Glomerular endothelial cell (primary cell): ENCODE measurements around the gene TNFAIP6. TPM values are rescaled to one million over a fixed set of nuclear protein-coding genes. Genes with fewer than 3 reads are reported as not detected.
"Not testable (repeated sequence)": the region's sequence is repeated elsewhere in the genome, so short reads cannot be mapped to it uniquely, and the experiment has no call there.

Experiments used
- DNase-seq: peaks from one replicate; pipeline ENCODE4 v3.0.0-alpha.2; 2011; ENCODE audit warnings: low read depth, low spot score; ENCODE audit errors: extremely low read depth
- total RNA-seq: library from RNA; depleted of rRNA; stranded (reverse); fragments of >200 nt; gene quantifications from 2 replicates; pipeline ENCODE4 v1.2.3, GENCODE V29; 2015

TNFAIP6 gene
- total RNA-seq = 0.82 TPM in 1 of 2 replicates, not detected in the other

DNA sequence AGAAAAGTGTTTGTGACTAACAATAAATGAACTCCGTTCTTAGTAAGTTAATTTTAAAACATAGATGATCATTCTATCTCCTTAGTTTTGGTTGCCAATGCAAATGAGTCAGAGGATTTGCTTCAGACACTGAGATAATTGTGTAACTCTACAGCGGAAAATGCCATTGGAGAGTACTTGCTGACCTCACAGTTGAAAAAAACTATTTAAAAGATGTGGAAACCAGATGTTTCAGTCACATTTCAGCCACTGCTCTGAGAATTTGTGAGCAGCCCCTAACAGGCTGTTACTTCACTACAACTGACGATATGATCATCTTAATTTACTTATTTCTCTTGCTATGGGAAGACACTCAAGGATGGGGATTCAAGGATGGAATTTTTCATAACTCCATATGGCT, at the start of gene TNFAIP6:
Gene TNFAIP6, plus strand, starts transcription at position 234 of the 400 bp plus-strand sequence. Its CDS starts 75 bp downstream, at position 309.
- DNase-seq = no peak

DNA sequence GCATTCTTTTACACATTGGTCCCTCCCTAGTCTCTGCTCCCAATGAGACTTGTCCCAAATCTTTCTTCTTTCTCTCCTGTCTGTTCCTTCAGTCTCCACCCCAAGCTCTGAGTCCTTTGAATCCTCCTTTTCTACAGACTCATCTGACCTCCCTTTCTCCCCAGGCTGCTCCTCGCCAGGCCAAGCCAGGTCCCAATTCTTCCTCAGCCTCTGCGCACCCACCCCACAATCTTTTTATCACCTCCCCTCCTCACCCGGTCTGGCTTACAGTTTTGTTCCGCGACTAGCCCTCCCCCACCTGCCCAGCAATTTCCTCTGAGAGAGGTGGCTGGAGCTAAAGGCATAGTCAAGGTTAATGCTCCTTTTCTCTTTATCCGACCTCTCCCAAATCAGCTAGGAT, 47.1 kb upstream of the TNFAIP6 start:
- not testable (repeated sequence) for DNase-seq

GRCh38 chr2:151312440-151312839, 45.0 kb upstream of the TNFAIP6 start:
- DNase-seq = not testable (repeated sequence)

DNA sequence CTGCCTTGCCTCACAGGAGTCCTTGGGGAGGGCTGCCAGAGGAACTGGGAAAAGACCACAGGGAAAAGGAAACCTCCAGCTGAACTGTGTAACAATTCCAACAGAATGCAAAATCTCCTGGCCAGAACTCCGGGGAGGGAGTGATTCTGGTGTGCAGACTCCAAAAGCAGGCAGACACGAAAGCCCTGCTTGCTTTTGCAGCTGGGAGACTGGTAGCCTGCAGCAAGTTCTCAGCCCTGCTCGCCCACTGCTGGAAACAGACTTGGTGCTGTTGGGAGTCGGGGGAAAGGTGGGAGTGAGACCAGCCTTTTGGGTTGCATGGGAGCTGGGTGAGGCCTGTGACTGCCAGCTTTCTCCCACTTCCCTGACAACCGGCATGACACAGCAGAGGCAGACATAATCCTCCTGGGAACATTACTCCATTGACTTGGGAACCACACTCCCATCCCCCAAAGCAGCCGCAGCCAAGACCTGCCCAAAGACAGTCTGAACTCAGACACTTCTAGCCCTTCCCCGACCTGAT, 42.0 kb upstream of the TNFAIP6 start:
- no peak for DNase-seq

GRCh38 chr2:151325581-151326095, 31.8 kb upstream of the TNFAIP6 start:
- no peak for DNase-seq

- DNase-seq = no peak
Observed at GRCh38 chr2:151326554-151326953, 30.8 kb upstream of the TNFAIP6 start.

DNA sequence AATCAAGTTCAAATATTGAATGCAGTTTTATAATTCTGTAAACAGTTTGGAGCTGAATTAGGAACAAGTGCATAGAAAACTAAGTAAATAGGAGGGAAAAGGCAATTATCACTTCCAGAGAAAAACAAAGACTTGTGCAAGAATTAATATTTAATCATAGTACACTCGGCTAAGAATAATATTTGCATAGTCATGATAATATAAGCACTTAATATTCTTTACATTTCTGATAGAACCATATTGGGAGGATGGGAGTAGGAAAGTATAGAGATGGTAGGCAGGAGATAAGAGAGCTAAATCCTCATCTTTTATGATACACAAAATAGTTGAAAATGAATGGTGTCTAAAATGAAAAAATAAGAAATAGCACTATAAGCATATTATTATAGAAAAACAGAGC, 27.4 kb upstream of the TNFAIP6 start:
- DNase-seq = no peak

- no peak for DNase-seq
Observed at GRCh38 chr2:151333083-151333482, 24.3 kb upstream of the TNFAIP6 start.

DNA sequence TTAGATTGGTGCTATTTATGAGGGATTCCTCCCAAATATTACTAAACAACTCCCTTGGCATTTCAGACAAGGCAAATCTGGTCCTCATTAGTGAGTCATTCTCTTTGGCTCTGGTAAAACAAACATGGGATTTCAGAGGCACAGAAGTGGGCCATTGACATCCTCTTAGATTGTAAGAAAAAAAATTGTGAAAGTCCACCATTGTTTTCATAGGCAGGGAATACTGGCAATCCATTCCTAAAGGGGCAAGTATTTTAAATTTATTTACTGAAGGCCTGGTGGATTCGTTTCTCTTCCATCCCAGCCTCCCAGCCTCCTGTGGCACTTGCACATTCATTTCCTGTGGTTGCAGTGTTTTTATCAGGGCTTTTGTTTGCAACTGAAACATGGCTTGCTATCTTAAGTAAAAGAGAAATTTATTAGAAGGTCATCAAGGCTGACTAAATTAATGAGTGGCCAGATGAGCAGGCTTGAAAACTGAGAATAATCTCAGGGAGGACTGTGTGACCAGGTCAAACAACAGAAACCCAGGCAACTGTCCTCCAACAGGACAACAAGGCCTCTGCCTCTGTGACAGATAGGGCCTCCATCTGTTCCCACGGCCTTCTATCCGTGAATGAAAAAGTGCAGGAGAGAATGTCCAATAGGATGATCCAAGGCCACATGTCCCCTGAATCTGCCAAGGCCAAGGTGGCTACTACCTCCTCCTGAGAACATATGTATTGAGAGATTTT, 23.1 kb upstream of the TNFAIP6 start:
- peak; percentile 34 for DNase-seq

DNA sequence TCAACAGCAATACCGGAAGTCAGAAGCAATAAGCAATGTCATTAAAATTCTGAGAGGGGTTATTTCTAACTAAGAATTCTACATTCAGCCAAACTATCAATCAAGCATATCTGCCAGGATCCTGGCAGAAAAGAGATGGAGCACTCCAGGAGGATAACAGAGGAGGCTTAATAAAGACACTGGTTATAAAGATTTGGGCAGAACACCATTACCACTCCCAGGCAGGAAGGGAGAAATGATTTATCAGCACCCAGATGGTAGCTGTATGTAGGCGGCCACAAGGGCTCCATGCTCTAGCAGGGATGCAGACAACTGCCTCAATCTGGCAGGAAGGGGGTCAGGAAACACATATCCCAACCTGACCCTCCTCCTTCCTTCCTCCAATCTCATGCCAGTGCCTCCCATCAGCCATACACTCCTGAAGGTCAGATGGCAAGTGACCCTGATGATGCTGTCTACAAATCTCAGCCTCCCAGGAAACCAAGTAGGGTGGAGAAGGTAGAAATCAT, 20.5 kb upstream of the TNFAIP6 start:
- DNase-seq = no peak

- DNase-seq = no peak
Observed at GRCh38 chr2:151337643-151338042, 19.7 kb upstream of the TNFAIP6 start.

GRCh38 chr2:151338115-151338514, 19.3 kb upstream of the TNFAIP6 start:
- no peak for DNase-seq

GRCh38 chr2:151343073-151343472, 14.3 kb upstream of the TNFAIP6 start:
- DNase-seq = no peak

DNA sequence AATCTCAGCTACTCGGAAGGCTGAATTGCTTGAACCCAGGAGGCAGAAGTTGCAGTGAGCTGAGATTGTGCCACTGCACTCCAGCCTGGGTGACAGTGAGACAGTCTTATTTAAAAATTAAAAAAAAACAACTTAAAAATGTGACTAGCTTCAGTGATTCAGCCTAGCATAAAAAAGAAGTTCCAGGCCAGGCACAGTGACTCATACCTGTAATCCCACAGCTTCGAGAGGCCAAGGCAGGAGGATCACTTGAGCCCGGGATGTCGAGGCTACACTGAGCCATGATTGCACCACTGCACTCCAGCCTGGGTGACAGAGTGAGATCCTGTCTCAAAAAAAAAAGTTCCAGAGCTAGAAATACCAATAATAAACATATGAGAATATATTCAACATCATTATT, 13.2 kb upstream of the TNFAIP6 start:
- DNase-seq = not testable (repeated sequence)

DNA sequence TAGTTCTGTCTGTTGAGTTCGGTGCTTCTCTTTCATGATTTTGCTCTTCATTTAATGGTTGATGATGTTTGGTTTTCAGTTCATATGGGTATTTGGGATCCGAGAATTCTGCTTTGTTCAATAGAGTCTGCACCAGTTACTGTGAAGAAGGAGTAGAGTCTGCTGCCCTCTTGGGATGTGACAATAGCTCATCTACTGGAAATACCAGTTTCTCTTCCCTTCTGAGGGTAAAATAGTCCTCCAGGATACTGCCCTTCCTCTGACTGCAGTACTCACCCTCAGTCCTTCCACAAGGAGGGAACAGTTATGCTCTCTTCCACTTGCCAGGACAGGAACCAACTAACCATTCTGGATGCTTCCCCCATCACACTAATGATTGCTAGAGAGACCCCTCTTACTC, 12.5 kb upstream of the TNFAIP6 start:
- DNase-seq = no peak

DNA sequence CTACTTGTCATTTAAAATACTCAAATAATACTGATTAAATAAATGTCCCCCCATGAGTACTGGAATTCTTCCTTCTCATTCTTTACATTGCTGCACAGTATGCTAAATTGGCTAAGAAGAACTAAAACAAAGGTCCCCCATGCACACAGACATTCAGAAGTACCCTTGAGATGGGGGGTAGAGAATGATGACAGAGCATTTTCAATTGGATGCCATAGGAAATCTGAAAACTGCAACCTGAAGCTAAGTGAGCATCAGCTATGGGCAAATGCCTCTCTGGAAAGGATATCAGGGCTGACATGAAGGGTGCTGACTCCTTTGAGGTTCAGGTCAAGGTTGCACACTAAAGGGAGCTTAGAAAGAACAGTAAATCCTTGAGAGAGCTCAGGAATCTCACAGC, 10.1 kb upstream of the TNFAIP6 start:
- DNase-seq = no peak

DNA sequence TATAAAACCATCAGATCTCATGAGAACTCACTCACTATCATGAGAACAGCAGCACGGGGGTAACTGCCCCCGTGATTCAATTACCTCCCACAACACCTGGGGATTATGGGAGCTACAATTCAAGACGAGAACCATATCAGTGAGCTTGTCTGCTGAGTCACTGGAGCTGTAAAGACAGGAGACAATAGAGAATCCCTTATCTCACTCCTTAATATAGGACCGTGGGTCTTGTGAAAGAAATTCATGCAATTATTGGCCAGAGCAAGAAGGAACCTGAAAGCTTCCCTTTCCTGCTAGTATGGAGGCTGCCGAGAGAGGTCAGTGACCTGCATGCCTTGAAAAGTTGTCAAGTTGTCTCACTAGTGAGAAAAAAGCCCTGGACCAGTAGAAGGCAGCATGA, 9.5 kb upstream of the TNFAIP6 start:
- DNase-seq = no peak

GRCh38 chr2:151350579-151351195, 6.7 kb upstream of the TNFAIP6 start:
- no peak for DNase-seq

DNA sequence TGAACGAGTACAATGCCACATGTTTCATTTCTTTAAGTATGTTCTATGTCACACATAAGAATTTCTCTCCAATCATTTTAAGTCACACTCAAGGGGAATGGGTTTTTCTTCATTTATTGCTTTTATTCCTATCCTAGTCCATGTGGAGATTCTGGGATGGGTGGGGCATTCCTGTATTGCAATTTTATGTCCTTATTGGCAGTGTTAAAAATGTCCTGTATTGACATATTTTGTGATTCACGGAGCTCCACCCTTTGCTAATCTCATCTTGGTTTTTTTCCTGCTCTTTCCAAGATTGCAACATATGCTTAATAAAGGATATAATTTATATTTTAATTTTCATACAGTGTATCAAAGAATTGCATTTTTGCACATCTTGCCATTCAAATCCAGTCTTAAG, 3.4 kb upstream of the TNFAIP6 start:
- no peak for DNase-seq

DNA sequence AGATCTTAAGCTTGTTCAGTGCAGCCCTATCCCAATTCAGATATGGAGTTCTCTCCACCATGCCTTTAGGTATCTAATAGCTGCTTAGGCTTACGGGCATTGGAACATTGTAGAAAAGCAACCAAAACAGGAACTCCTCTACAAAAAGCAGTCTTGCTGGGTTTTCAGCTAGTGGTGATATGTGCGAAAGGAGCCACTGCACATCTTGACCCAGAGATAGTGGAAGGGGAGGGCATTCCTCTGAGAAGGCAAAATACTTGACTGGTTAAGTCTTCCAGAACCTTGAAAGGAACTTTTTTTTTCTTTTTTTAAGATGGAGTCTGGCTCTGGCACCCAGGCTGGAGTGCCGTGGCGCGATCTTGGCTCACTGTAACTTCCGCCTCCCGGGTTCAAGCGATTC, 2.6 kb upstream of the TNFAIP6 start:
- no peak for DNase-seq

DNA sequence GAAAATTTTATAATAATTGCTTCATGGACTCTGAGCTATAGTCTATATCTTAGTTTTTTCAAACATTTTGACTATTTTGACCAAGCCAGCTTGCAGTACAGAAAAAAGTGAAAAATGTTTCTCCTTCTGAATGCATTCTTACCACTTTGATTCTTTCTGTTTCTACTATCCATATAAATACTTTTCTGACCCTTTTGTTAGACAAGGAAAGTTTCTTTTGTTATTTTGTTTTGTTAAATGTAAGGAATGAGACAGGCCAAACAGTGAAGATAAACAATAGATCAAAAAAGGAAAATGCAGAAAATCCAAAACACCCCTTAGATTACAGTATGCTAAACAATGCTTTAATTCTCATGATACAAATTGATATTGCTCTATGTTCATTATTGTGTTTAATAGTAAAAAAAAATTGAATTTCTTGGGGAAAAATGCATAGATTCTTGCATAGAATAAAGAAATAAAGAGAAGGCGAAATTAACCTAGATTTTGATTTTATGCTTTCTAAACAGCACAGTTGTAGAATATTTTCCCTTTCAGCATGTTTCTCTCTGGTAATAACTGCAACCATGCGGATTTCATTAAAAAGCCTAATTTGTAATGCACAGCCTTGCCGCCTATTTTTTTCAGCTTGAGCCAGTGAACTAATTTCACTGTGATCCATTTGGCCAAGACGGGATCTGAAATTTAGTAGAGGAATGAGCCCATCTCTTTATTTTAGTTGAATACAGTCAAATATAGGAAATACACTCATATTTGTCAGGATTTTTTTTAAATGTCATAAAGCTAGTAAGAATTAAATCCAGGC, 976 bp downstream of the TNFAIP6 start:
- DNase-seq = no peak
